ENCODE results near the gene POU3F1.

POU3F1 gene

GRCh38 chr1:38043036-38043747 is 3.4 kb downstream of the POU3F1 start:
- H3K79me2 ChIP-seq (ENCODE audit: control insufficient read depth, low read length): no peaks in the 10 kb centered on the region
- peaks cover 61% of the 10 kb centered on the region for H3K27me3 ChIP-seq (ENCODE audit: control insufficient read depth, low read length)
- no peaks in the 10 kb centered on the region for H3K9me2 ChIP-seq (replicated peaks; ENCODE audit: control insufficient read depth, low read length)
- no peak for TF ChIP-seq EZH2phosphoT487 (IDR thresholded peaks at IDR 0.05; ENCODE audit: borderline replicate concordance, low read length)
- TF ChIP-seq, protein P1, sequence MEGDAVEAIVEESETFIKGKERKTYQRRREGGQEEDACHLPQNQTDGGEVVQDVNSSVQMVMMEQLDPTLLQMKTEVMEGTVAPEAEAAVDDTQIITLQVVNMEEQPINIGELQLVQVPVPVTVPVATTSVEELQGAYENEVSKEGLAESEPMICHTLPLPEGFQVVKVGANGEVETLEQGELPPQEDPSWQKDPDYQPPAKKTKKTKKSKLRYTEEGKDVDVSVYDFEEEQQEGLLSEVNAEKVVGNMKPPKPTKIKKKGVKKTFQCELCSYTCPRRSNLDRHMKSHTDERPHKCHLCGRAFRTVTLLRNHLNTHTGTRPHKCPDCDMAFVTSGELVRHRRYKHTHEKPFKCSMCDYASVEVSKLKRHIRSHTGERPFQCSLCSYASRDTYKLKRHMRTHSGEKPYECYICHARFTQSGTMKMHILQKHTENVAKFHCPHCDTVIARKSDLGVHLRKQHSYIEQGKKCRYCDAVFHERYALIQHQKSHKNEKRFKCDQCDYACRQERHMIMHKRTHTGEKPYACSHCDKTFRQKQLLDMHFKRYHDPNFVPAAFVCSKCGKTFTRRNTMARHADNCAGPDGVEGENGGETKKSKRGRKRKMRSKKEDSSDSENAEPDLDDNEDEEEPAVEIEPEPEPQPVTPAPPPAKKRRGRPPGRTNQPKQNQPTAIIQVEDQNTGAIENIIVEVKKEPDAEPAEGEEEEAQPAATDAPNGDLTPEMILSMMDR (IDR thresholded peaks at IDR 0.05; ENCODE audit: low read depth, low read length, poor library complexity, severe bottlenecking): no peak
- H4K20me1 ChIP-seq (ENCODE audit: control insufficient read depth, insufficient read depth, low read depth, low read length): no peaks in the 10 kb centered on the region
- H3K36me3 ChIP-seq (ENCODE audit: control insufficient read depth, low read length): no peaks in the 10 kb centered on the region
- no peak overlapping the region for H3K4me3 ChIP-seq (ENCODE audit: low read length)
- H3K27ac ChIP-seq (ENCODE audit: low read depth, low read length): no peak overlapping the region
- H3K4me2 ChIP-seq (ENCODE audit: low read length): no peak overlapping the region
- peaks cover 5% of the 10 kb centered on the region; the same call in 1 of the 2 replicates for H3K4me1 ChIP-seq (ENCODE audit: control insufficient read depth, low read length)
- H3F3A ChIP-seq (ENCODE audit: control insufficient read depth, insufficient read depth): no peaks in the 10 kb centered on the region
- H3K9me3 ChIP-seq (ENCODE audit: control insufficient read depth, insufficient read depth, low read length): no peaks in the 10 kb centered on the region

DNA sequence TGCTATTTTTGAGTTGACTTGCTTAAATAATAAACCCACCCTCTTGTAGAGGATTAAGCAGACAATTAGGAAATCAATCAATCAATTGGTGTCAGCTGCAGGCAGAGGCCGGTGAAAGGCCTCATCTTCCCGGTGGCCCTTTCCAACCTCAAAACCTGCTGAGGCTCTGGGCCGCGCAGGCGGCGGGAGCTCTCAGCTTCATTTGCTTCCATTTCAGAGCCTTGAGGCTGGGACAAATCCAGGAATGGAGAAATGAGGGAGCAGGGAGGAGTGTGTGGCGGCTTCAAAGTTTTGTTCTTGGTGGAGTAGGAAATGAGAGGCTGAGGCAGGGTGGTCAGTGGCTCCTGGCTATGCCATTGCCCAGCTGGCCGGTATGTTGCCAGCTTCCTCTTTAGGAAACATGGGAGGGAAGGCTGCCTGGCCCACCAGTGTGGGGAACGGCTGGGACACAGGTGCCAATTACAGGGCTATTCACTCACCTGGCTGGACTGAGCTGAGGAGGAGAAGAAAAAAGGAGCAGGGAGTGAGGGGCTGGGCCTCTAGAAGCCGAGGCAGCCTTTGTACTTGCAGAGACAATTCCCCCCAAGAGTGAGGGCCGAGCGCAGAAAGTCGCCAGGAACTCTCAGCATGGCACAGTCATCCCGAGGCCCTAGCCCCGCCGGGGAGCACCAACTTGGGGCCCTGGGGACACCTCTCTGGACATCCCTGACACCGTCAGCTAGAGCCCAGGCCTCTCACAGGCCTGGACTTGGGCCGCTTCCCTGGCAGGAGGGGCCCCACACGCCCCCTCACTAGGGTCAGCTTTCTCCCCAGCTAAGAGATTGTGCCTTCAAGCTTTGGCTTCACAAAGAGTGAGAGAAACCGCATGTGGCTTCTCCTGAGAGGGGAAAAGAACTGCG is 4.4 kb downstream of the POU3F1 start:
- H3K36me3 ChIP-seq (ENCODE audit: control insufficient read depth, low read length): no peaks in the 10 kb centered on the region
- no peak overlapping the region for H3K4me2 ChIP-seq (ENCODE audit: low read length)
- no peaks in the 10 kb centered on the region for H3K79me2 ChIP-seq (ENCODE audit: control insufficient read depth, low read length)
- H3K9me3 ChIP-seq (ENCODE audit: control insufficient read depth, insufficient read depth, low read length): no peaks in the 10 kb centered on the region
- no peaks in the 10 kb centered on the region for H3F3A ChIP-seq (ENCODE audit: control insufficient read depth, insufficient read depth)
- H3K27me3 ChIP-seq (ENCODE audit: control insufficient read depth, low read length): peaks cover 51% of the 10 kb centered on the region
- no peaks in the 10 kb centered on the region for H3K9me2 ChIP-seq (replicated peaks; ENCODE audit: control insufficient read depth, low read length)
- H4K20me1 ChIP-seq (ENCODE audit: control insufficient read depth, insufficient read depth, low read depth, low read length): no peaks in the 10 kb centered on the region
- H3K4me1 ChIP-seq (ENCODE audit: control insufficient read depth, low read length): peaks cover 2% of the 10 kb centered on the region; the same call in 1 of the 2 replicates
- TF ChIP-seq EZH2phosphoT487 (IDR thresholded peaks at IDR 0.05; ENCODE audit: borderline replicate concordance, low read length): no peak
- no peak overlapping the region for H3K27ac ChIP-seq (ENCODE audit: low read depth, low read length)
- H3K4me3 ChIP-seq (ENCODE audit: low read length): no peak overlapping the region

- Histone ChIP-seq H3K4me1 (ENCODE audit: control insufficient read depth, low read length) (no peaks in the 10 kb centered on the region), H3K4me2 (ENCODE audit: low read length) (no peak overlapping the region), H3K9me2 (replicated peaks; ENCODE audit: control insufficient read depth, low read length) (no peaks in the 10 kb centered on the region), H3K4me3 (ENCODE audit: low read length) (no peak overlapping the region), H4K20me1 (ENCODE audit: control insufficient read depth, insufficient read depth, low read depth, low read length) (no peaks in the 10 kb centered on the region), H3K36me3 (ENCODE audit: control insufficient read depth, low read length) (no peaks in the 10 kb centered on the region), H3K27ac (ENCODE audit: low read depth, low read length) (no peak overlapping the region), H3F3A (ENCODE audit: control insufficient read depth, insufficient read depth) (no peaks in the 10 kb centered on the region), H3K79me2 (ENCODE audit: control insufficient read depth, low read length) (no peaks in the 10 kb centered on the region), H3K9me3 (ENCODE audit: control insufficient read depth, insufficient read depth, low read length) (no peaks in the 10 kb centered on the region), H3K27me3 (ENCODE audit: control insufficient read depth, low read length) (peaks cover 38% of the 10 kb centered on the region)
- no peak for TF ChIP-seq EZH2phosphoT487 (IDR thresholded peaks at IDR 0.05; ENCODE audit: borderline replicate concordance, low read length)
- TF ChIP-seq, protein P1 (IDR thresholded peaks at IDR 0.05; ENCODE audit: low read depth, low read length, poor library complexity, severe bottlenecking): no peak
Observed at GRCh38 chr1:38039331-38040088, 7.1 kb downstream of the POU3F1 start.
